NOMO-1 treated with DMSO at 0.1 percent for 48 hours (cell line): ENCODE measurements around the gene MICAL2.

Experiments
- DNase-seq: peaks from one replicate; lab custom pipeline; 2025; ENCODE audit not compliant: unreplicated experiment; lab: John Stamatoyannopoulos, UW

Gene MICAL2

GRCh38 chr11:12183827-12184620 is 73.6 kb downstream of the MICAL2 start:
- DNase-seq = no peak

- no peak for DNase-seq
Measured at GRCh38 chr11:12184699-12185098, 74.3 kb downstream of the MICAL2 start.

- DNase-seq = no peak
Measured at GRCh38 chr11:12185106-12185690, 74.8 kb downstream of the MICAL2 start.

GRCh38 chr11:12185914-12186313 is 75.5 kb downstream of the MICAL2 start:
- no peak for DNase-seq

GRCh38 chr11:12186701-12187100 is 76.3 kb downstream of the MICAL2 start:
- DNase-seq = no peak

- DNase-seq = no peak
Measured at GRCh38 chr11:12187399-12187798, 77.0 kb downstream of the MICAL2 start.

GRCh38 chr11:12188548-12189317 is 78.3 kb downstream of the MICAL2 start:
- DNase-seq = peak; percentile 79

- no peak for DNase-seq
Measured at GRCh38 chr11:12189543-12190235, 79.3 kb downstream of the MICAL2 start.

GRCh38 chr11:12190511-12190910 is 80.1 kb downstream of the MICAL2 start:
- DNase-seq = no peak

- DNase-seq = no peak
Measured at GRCh38 chr11:12192794-12193514, 82.6 kb downstream of the MICAL2 start.

- DNase-seq = no peak
Measured at GRCh38 chr11:12193515-12194336, 83.3 kb downstream of the MICAL2 start.

- DNase-seq = no peak
Measured at GRCh38 chr11:12195768-12196167, 85.4 kb downstream of the MICAL2 start.

GRCh38 chr11:12196308-12196707 is 85.9 kb downstream of the MICAL2 start:
- no peak for DNase-seq

- DNase-seq = no peak
Measured at GRCh38 chr11:12196872-12197271, 86.5 kb downstream of the MICAL2 start.

GRCh38 chr11:12198251-12199222 is 88.1 kb downstream of the MICAL2 start:
- no peak for DNase-seq

- peak; percentile 22 for DNase-seq
Measured at GRCh38 chr11:12199231-12199948, 89.0 kb downstream of the MICAL2 start.

GRCh38 chr11:12200279-12200990 is 90.0 kb downstream of the MICAL2 start:
- DNase-seq = no peak
